Mesothelial cell of epicardium (in vitro differentiated cells): ENCODE results near the gene TYW5. TPM values are rescaled to one million over a fixed set of nuclear protein-coding genes. Genes with fewer than 3 reads are reported as not detected.

Experiments used
- DNase-seq, 2 experiments: peaks; one replicate each; pipeline ENCODE4 v3.0.0; 2021; ENCODE audit warnings: low spot score in 2 of 2; ENCODE audit not compliant: unreplicated experiment in 2 of 2
- H3K27ac Mint-ChIP-seq: 2 replicates; pipeline ENCODE4 v1.8.0; 2021; ENCODE audit warnings: mixed read lengths
- H3K27me3 Mint-ChIP-seq: 2 replicates; pipeline ENCODE4 v1.8.0; 2021; ENCODE audit warnings: low read depth, mixed read lengths
- H3K36me3 Mint-ChIP-seq: 2 replicates; pipeline ENCODE4 v1.8.0; 2021; ENCODE audit warnings: mixed read lengths
- H3K4me1 Mint-ChIP-seq: 2 replicates; pipeline ENCODE4 v1.8.0; 2021; ENCODE audit warnings: mixed read lengths
- H3K4me3 Mint-ChIP-seq: 2 replicates; pipeline ENCODE4 v1.8.0; 2021; ENCODE audit warnings: mild to moderate bottlenecking, moderate library complexity, mixed read lengths
- H3K9me3 Mint-ChIP-seq: 2 replicates; pipeline ENCODE4 v1.8.0; 2021; ENCODE audit warnings: mixed read lengths
- CTCF ChIP-seq: fragments of 200-600 bp; sonication (generic); IDR thresholded peaks from one replicate; pipeline ENCODE4 v1.5.0; 2021; ENCODE audit warnings: antibody characterized with exemption; ENCODE audit not compliant: unreplicated experiment
- total RNA-seq: library from RNA; stranded (reverse); gene quantifications from 3 replicates; pipeline ENCODE4 v1.2.1, GENCODE V29; 2021

TYW5 gene
- total RNA-seq, 1 donor from 2014 or later = 12.2 TPM

GRCh38 chr2:199896617-199897016, 58.7 kb downstream of the TYW5 start:
- no peaks in the 10 kb centered on the region for H3K4me1 Mint-ChIP-seq
- H3K4me3 Mint-ChIP-seq = no peak overlapping the region
- H3K36me3 Mint-ChIP-seq = no peaks in the 10 kb centered on the region
- no peaks in the 10 kb centered on the region for H3K9me3 Mint-ChIP-seq
- H3K27ac Mint-ChIP-seq = no peak overlapping the region
- DNase-seq = no peak
- no peaks in the 10 kb centered on the region for H3K27me3 Mint-ChIP-seq
- TF ChIP-seq CTCF = no peak

- no peak for TF ChIP-seq CTCF
- DNase-seq = no peak
- Mint-ChIP-seq H3K4me3 (no peak overlapping the region), H3K27me3 (no peaks in the 10 kb centered on the region), H3K4me1 (no peaks in the 10 kb centered on the region), H3K27ac (no peak overlapping the region), H3K9me3 (no peaks in the 10 kb centered on the region), H3K36me3 (no peaks in the 10 kb centered on the region)
Measured at GRCh38 chr2:199895406-199895805, 59.9 kb downstream of the TYW5 start.

- Mint-ChIP-seq H3K27me3 (no peaks in the 10 kb centered on the region), H3K27ac (no peak overlapping the region), H3K9me3 (peaks cover 4% of the 10 kb centered on the region), H3K4me1 (no peaks in the 10 kb centered on the region), H3K4me3 (no peak overlapping the region), H3K36me3 (no peaks in the 10 kb centered on the region)
- no peak for TF ChIP-seq CTCF
- DNase-seq = no peak
Measured at GRCh38 chr2:199883474-199884212, 71.6 kb downstream of the TYW5 start.

GRCh38 chr2:199882667-199883066, 72.6 kb downstream of the TYW5 start:
- no peak overlapping the region for H3K27ac Mint-ChIP-seq
- H3K9me3 Mint-ChIP-seq = peaks cover 8% of the 10 kb centered on the region
- no peaks in the 10 kb centered on the region for H3K27me3 Mint-ChIP-seq
- H3K4me3 Mint-ChIP-seq = no peak overlapping the region
- no peak for DNase-seq
- TF ChIP-seq CTCF = no peak
- H3K4me1 Mint-ChIP-seq = no peaks in the 10 kb centered on the region
- H3K36me3 Mint-ChIP-seq = no peaks in the 10 kb centered on the region

Other genes with a start within 250 kb of the TYW5 start
- 1.5 to 2.1 TPM (median 1.5 TPM) in 3 replicates for gene FTCDNL1, start 104.3 kb downstream of the TYW5 start, total RNA-seq
- gene C2orf69, start 44.2 kb downstream of the TYW5 start, total RNA-seq = 10.5 to 10.8 TPM (median 10.5 TPM) in 3 replicates
- gene MAIP1, start 91 bp upstream of the TYW5 start, total RNA-seq = 17.5 to 20.2 TPM (median 19.2 TPM) in 3 replicates